SK-N-SH treated with all-trans-retinoic acid at 6 μM for 48 hours (cell line): Measurements from ENCODE around the gene RNF44.
"Not testable (repeated sequence)": the region's sequence is repeated elsewhere in the genome, so short reads cannot be mapped to it uniquely, and the experiment has no call there.

ENCODE experiments used
- ATAC-seq: fragments of 200-7000 bp; cut with Tn5 transposase; 3 replicates; pipeline ENCODE4 v1.9.1; 2020; ENCODE audit warnings: mild to moderate bottlenecking, moderate library complexity
- BACH2 ChIP-seq: fragments of 250-450 bp; sonication (Bioruptor Pico); IDR thresholded peaks from 2 replicates; pipeline ENCODE4 v1.9.0; 2021; ENCODE audit warnings: mild to moderate bottlenecking, borderline replicate concordance
- CREB5 ChIP-seq: fragments of 250-450 bp; sonication (Bioruptor Pico); IDR thresholded peaks from 2 replicates; pipeline ENCODE4 v1.5.1; 2020; ENCODE audit warnings: low read depth, mild to moderate bottlenecking, moderate library complexity
- CSDC2 ChIP-seq: fragments of 250-450 bp; sonication (Bioruptor Pico); IDR thresholded peaks from 2 replicates; pipeline ENCODE4 v1.5.0; 2020; ENCODE audit warnings: mild to moderate bottlenecking, moderate library complexity
- ESRRG ChIP-seq: fragments of 250-450 bp; sonication (Bioruptor Pico); IDR thresholded peaks from 2 replicates; pipeline ENCODE4 v1.6.1; 2021; ENCODE audit warnings: mild to moderate bottlenecking
- GLIS3 ChIP-seq: fragments of 250-450 bp; sonication (Bioruptor Pico); IDR thresholded peaks from 2 replicates; pipeline ENCODE4 v1.5.0; 2020; ENCODE audit warnings: mild to moderate bottlenecking, moderate library complexity
- ISL1 ChIP-seq: fragments of 250-450 bp; sonication (Bioruptor Pico); IDR thresholded peaks from 2 replicates; pipeline ENCODE4 v2.1.2; 2022; ENCODE audit warnings: mild to moderate bottlenecking, moderate library complexity
- OSR1 ChIP-seq: fragments of 250-450 bp; sonication (Bioruptor Pico); IDR thresholded peaks from 2 replicates; pipeline ENCODE4 v1.8.0; 2022; ENCODE audit warnings: moderate library complexity, mild to moderate bottlenecking, inconsistent platforms
- PATZ1 ChIP-seq: fragments of 250-450 bp; sonication (Bioruptor Pico); IDR thresholded peaks from 2 replicates; pipeline ENCODE4 v1.8.0; 2020; ENCODE audit warnings: mild to moderate bottlenecking, moderate library complexity, borderline replicate concordance
- POU6F1 ChIP-seq: fragments of 250-450 bp; sonication (Bioruptor Pico); IDR thresholded peaks from 2 replicates; pipeline ENCODE4 v1.8.0; 2021; ENCODE audit warnings: low read depth, mild to moderate bottlenecking, moderate library complexity, borderline replicate concordance
- PPARA ChIP-seq: fragments of 250-450 bp; sonication (Bioruptor Pico); IDR thresholded peaks from 2 replicates; pipeline ENCODE4 v1.5.0; 2020; ENCODE audit warnings: mild to moderate bottlenecking, borderline replicate concordance
- RARB ChIP-seq: fragments of 250-450 bp; sonication (Bioruptor Pico); IDR thresholded peaks from 2 replicates; pipeline ENCODE4 v1.8.0; 2021; ENCODE audit warnings: mild to moderate bottlenecking, moderate library complexity
- SNAI2 ChIP-seq: fragments of 250-450 bp; sonication (Bioruptor Pico); IDR thresholded peaks from 2 replicates; pipeline ENCODE4 v1.5.0; 2020; ENCODE audit warnings: mild to moderate bottlenecking, moderate library complexity
- TCF4 ChIP-seq: fragments of 250-450 bp; sonication (Bioruptor Pico); IDR thresholded peaks from 2 replicates; pipeline ENCODE4 v1.8.0; 2021; ENCODE audit warnings: mild to moderate bottlenecking, moderate library complexity, borderline replicate concordance
- TOX ChIP-seq: fragments of 250-450 bp; sonication (Bioruptor Pico); IDR thresholded peaks from 2 replicates; pipeline ENCODE4 v1.8.0; 2021; ENCODE audit warnings: mild to moderate bottlenecking, moderate library complexity, borderline replicate concordance
- TSHZ2 ChIP-seq: fragments of 250-450 bp; sonication (Bioruptor Pico); IDR thresholded peaks from 2 replicates; pipeline ENCODE4 v1.5.0; 2020; ENCODE audit warnings: mild to moderate bottlenecking, moderate library complexity
- ZC3H10 ChIP-seq: fragments of 250-450 bp; sonication (Bioruptor Pico); IDR thresholded peaks from 2 replicates; pipeline ENCODE4 v1.5.1; 2021; ENCODE audit warnings: mild to moderate bottlenecking, moderate library complexity
- ZFP3 ChIP-seq: fragments of 250-450 bp; sonication (Bioruptor Pico); IDR thresholded peaks from 2 replicates; pipeline ENCODE4 v1.5.0; 2020; ENCODE audit warnings: mild to moderate bottlenecking, moderate library complexity
- ZFP30 ChIP-seq: fragments of 450-650 bp; formaldehyde crosslinking; IDR thresholded peaks from 2 replicates; pipeline ENCODE4 v1.5.0; 2022; ENCODE audit warnings: mild to moderate bottlenecking, moderate library complexity
- ZNF565 ChIP-seq: fragments of 450-650 bp; formaldehyde crosslinking; conservative IDR thresholded peaks from 2 replicates; pipeline ENCODE4 v1.5.0; 2020; ENCODE audit warnings: low read depth, mild to moderate bottlenecking, moderate library complexity
- ZNF70 ChIP-seq: fragments of 450-650 bp; formaldehyde crosslinking; IDR thresholded peaks from 2 replicates; pipeline ENCODE4 v1.5.0; 2020; ENCODE audit warnings: mild to moderate bottlenecking, moderate library complexity
- ZNF8 ChIP-seq: fragments of 450-650 bp; formaldehyde crosslinking; IDR thresholded peaks from 2 replicates; pipeline ENCODE4 v1.5.0; 2020; ENCODE audit warnings: mild to moderate bottlenecking, moderate library complexity

The RNF44 gene

GRCh38 chr5:176490301-176490700, 46.9 kb downstream of the RNF44 start:
- no peak for TF ChIP-seq ZFP3
- TF ChIP-seq TCF4 (CRISPR knock-in tag), result no peak
- TF ChIP-seq PATZ1 (CRISPR knock-in tag), result no peak
- TF ChIP-seq RARB (CRISPR knock-in tag), result no peak
- TF ChIP-seq ZFP30 (CRISPR knock-in tag), result no peak
- TF ChIP-seq CSDC2 (CRISPR knock-in tag), result no peak
- ATAC-seq, result no peak

- TF ChIP-seq ZNF565 (CRISPR knock-in tag) (no peak), ZFP3 (no peak), ZFP30 (CRISPR knock-in tag) (no peak), OSR1 (CRISPR knock-in tag) (no peak), ZC3H10 (no peak), ESRRG (CRISPR knock-in tag) (no peak), SNAI2 (CRISPR knock-in tag) (no peak), TOX (CRISPR knock-in tag) (no peak), PPARA (CRISPR knock-in tag) (no peak), BACH2 (CRISPR knock-in tag) (no peak), RARB (CRISPR knock-in tag) (no peak), TCF4 (CRISPR knock-in tag) (no peak)
- ATAC-seq, result no peak
These were observed 48.1 kb downstream of the RNF44 start for GRCh38 chr5:176489077-176489476.

DNA sequence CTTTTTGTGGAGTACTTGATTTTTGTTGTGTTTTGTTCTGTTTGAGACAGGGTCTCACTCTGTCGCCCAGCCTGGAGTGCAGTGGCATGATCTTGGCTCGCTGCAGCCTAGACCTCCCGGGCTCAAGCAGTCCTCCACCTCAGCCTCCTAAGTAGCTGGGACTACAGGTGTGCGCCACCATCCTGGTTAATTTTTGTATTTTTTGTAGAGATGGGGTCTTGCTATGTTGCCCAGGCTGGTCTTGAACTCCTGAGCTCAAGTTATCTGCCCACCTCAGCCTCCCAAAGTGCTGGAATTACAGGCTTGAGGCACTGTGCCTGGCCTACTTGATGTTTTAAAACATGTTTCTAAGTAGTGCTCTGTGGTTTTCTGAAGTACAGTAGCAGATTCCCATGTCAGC, 50.0 kb downstream of the RNF44 start:
- ATAC-seq, result not testable (repeated sequence)

DNA sequence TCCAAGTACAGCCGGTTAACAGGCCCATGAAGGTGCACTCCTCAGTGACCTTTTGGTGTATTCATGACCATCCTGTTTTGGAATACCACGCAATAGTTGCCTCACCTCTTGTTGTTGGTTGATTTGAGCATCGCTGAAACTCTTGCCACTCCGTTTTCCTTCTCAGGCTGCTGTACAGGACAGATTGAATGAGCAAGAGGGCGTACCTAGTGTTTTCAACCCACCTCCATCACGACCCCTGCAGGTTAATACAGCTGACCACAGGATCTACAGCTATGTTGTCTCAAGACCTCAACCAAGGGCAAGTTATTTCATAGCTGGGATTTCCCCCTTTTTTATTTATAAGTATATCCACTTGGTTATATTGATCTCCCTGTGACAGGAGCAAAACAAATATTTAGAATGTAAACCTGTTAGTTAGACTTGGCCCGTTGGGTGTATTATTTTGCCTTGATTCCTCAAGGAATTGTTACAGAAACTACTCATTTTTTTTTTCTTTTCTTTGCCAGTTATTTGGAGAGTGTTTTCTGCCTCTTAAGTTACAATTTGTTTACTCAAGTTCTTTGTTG, 50.9 kb downstream of the RNF44 start:
- no peak for TF ChIP-seq ZFP3
- TF ChIP-seq ZNF70 (CRISPR knock-in tag), result no peak
- no peak for TF ChIP-seq ISL1
- TF ChIP-seq GLIS3, result no peak
- no peak for TF ChIP-seq CREB5 (CRISPR knock-in tag)
- TF ChIP-seq ZNF8 (CRISPR knock-in tag), result no peak
- TF ChIP-seq PATZ1 (CRISPR knock-in tag), result no peak
- no peak for TF ChIP-seq POU6F1
- TF ChIP-seq, all 23 proteins: peak for 0
- ATAC-seq, result no peak

- no peak for ATAC-seq
- TF ChIP-seq ZC3H10 (no peak), TSHZ2 (CRISPR knock-in tag) (no peak), RARB (CRISPR knock-in tag) (no peak), BACH2 (CRISPR knock-in tag) (no peak), PATZ1 (CRISPR knock-in tag) (no peak), ZNF8 (CRISPR knock-in tag) (no peak), SNAI2 (CRISPR knock-in tag) (no peak), TOX (CRISPR knock-in tag) (no peak), POU6F1 (no peak), ESRRG (CRISPR knock-in tag) (no peak), CSDC2 (CRISPR knock-in tag) (no peak), OSR1 (CRISPR knock-in tag) (no peak)
These were observed 52.0 kb downstream of the RNF44 start for GRCh38 chr5:176485176-176485575.
